GM23338 (cell line): ENCODE data around the gene ZSCAN5A.
"Not testable (repeated sequence)": the region's sequence is repeated elsewhere in the genome, so short reads cannot be mapped to it uniquely, and the experiment has no call there.

Experiments
- CREB1 ChIP-seq: fragments of 250-450 bp; sonication (Bioruptor Pico); IDR thresholded peaks from 2 replicates; pipeline ENCODE4 v1.5.0; 2020; ENCODE audit warnings: low read depth, mild to moderate bottlenecking, moderate library complexity
- EZH2 ChIP-seq: fragments of 200-600 bp; sonication (generic); IDR thresholded peaks from one replicate; pipeline ENCODE4 v1.8.0; 2017; ENCODE audit warnings: antibody characterized with exemption, mild to moderate bottlenecking, low read depth; ENCODE audit not compliant: unreplicated experiment
- POLR2AphosphoS5 ChIP-seq: IDR thresholded peaks from 2 replicates; pipeline ENCODE4 v1.6.1; 2016; ENCODE audit warnings: antibody characterized with exemption, low read depth
- TF ChIP-seq, protein P1 (sequence below): IDR thresholded peaks from 2 replicates; pipeline ENCODE4 v1.6.1; 2016; ENCODE audit warnings: antibody characterized with exemption
- TF ChIP-seq, protein P2 (sequence below), 2 experiments: fragments of 200-600 bp in 1 of 2; sonication (generic) in 1 of 2; conservative IDR thresholded peaks; 2 replicates each; pipeline versions ENCODE4 v1.5.1 to v1.6.1; 2016 to 2017; ENCODE audit warnings: antibody characterized with exemption in 2 of 2, low read depth in 2 of 2, mild to moderate bottlenecking in 2 of 2, moderate library complexity in 1 of 2

DNA sequence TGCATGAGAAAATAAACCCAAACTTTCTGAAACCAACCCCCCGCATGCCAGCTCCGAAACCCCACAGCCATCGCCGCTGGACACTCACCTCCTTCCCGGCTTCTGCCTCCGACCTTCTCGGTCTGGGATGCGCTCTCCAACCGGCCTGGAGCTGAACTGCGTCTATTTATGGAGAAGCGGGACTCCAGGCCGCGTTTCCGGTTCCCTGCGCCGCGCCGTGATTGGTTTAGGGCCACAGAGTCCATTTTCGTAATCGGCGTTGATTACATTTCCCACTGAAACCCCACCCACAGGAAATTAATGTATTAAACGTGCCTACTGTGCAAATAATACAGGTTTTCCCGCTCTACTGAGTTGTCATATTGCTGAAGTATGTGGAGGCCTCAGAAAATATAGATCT is 117.0 kb downstream of the ZSCAN5A start, which contains the start of gene ZSCAN5B:
- TF ChIP-seq POLR2AphosphoS5, CREB1, EZH2: not testable (repeated sequence)
- TF ChIP-seq, protein P1, sequence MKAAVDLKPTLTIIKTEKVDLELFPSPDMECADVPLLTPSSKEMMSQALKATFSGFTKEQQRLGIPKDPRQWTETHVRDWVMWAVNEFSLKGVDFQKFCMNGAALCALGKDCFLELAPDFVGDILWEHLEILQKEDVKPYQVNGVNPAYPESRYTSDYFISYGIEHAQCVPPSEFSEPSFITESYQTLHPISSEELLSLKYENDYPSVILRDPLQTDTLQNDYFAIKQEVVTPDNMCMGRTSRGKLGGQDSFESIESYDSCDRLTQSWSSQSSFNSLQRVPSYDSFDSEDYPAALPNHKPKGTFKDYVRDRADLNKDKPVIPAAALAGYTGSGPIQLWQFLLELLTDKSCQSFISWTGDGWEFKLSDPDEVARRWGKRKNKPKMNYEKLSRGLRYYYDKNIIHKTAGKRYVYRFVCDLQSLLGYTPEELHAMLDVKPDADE, result not testable (repeated sequence)
- TF ChIP-seq, protein P2, sequence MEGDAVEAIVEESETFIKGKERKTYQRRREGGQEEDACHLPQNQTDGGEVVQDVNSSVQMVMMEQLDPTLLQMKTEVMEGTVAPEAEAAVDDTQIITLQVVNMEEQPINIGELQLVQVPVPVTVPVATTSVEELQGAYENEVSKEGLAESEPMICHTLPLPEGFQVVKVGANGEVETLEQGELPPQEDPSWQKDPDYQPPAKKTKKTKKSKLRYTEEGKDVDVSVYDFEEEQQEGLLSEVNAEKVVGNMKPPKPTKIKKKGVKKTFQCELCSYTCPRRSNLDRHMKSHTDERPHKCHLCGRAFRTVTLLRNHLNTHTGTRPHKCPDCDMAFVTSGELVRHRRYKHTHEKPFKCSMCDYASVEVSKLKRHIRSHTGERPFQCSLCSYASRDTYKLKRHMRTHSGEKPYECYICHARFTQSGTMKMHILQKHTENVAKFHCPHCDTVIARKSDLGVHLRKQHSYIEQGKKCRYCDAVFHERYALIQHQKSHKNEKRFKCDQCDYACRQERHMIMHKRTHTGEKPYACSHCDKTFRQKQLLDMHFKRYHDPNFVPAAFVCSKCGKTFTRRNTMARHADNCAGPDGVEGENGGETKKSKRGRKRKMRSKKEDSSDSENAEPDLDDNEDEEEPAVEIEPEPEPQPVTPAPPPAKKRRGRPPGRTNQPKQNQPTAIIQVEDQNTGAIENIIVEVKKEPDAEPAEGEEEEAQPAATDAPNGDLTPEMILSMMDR (conservative IDR thresholded peaks at IDR 0.05; ENCODE audit: low read depth in 2 of 2), result not testable (repeated sequence)
